ENCODE results near the gene PLET1.

DNA sequence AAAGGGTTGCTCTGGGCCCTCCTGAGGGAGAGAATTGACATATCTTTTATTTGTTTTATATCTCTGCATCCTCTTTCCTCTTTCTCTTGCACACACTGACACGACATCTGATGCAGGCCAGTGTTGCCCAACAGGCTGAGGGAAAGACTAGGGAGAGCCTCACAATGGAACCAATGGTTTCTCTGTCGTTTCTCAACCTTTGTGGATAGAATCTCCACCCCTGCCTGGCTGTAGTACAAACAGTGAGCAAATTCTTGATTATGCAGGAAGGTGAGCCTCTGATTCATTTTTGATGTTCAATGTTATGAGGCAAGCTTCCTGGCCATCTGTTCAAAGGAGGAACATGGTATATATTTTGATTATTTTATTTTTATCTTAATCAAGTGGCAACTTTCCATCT is 49.8 kb upstream of the PLET1 start:
- TF ChIP-seq, protein P1, sequence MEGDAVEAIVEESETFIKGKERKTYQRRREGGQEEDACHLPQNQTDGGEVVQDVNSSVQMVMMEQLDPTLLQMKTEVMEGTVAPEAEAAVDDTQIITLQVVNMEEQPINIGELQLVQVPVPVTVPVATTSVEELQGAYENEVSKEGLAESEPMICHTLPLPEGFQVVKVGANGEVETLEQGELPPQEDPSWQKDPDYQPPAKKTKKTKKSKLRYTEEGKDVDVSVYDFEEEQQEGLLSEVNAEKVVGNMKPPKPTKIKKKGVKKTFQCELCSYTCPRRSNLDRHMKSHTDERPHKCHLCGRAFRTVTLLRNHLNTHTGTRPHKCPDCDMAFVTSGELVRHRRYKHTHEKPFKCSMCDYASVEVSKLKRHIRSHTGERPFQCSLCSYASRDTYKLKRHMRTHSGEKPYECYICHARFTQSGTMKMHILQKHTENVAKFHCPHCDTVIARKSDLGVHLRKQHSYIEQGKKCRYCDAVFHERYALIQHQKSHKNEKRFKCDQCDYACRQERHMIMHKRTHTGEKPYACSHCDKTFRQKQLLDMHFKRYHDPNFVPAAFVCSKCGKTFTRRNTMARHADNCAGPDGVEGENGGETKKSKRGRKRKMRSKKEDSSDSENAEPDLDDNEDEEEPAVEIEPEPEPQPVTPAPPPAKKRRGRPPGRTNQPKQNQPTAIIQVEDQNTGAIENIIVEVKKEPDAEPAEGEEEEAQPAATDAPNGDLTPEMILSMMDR (IDR thresholded peaks at IDR 0.05), result no peak
- TF ChIP-seq POLR2A (IDR thresholded peaks at IDR 0.05), result no peak
